Thyroid gland (tissue), 4 donors: ENCODE data around the gene PRDX1.

Experiments
- CTCF ChIP-seq, 6 experiments: fragments of 200-600 bp in 3 of 6; fragments of 450-650 bp in 3 of 6; sonication (generic) in 3 of 6; IDR thresholded peaks; one replicate each; pipeline ENCODE4 v1.5.1; 2016 to 2019; ENCODE audit warnings: antibody characterized with exemption in 6 of 6, mild to moderate bottlenecking in 2 of 6, inconsistent platforms in 1 of 6, moderate library complexity in 1 of 6
- POLR2A ChIP-seq, 2 donors: fragments of 450-650 bp; IDR thresholded peaks; one replicate each; pipeline ENCODE4 v1.6.1; 2017; ENCODE audit warnings: antibody characterized with exemption in 2 of 2, mild to moderate bottlenecking in 2 of 2, moderate library complexity in 1 of 2

- TF ChIP-seq CTCF (IDR thresholded peaks at IDR 0.05) (no peak), POLR2A (IDR thresholded peaks at IDR 0.05) (no peak)
Observed at GRCh38 chr1:45570631-45571030, 48.9 kb upstream of the PRDX1 start.
